Measurements from ENCODE around the gene ADARB1. TPM values are rescaled to one million over a fixed set of nuclear protein-coding genes. Genes with fewer than 3 reads are reported as not detected.

The ADARB1 gene
- polyA plus RNA-seq, 3 donors, result 0.40 to 2.6 (median 1.0) TPM

GRCh38 chr21:45220071-45220481, 145.7 kb downstream of the ADARB1 start:
- intact Hi-C loops (cut with micrococcal nuclease), result no loop called here
- Mint-ChIP-seq H3K9me3 (peaks cover 0 to 11% (median 3%) of the 10 kb centered on the region in 7 donors), H3K27me3 (ENCODE audit: low read depth in 3 of 3) (no peaks in the 10 kb centered on the region), H3K4me1 (no peaks in the 10 kb centered on the region), H3K36me3 (peaks cover 13 to 14% of the 10 kb centered on the region in 2 donors), H3K27ac (peak overlapping the region in 1 of 7 donors; percentile 48), H3K4me3 (no peak overlapping the region)
- no peaks in the 10 kb centered on the region for H3K27me3 ChIP-seq (ENCODE audit: control insufficient read depth in 2 of 2, insufficient read depth in 2 of 2, low read length in 2 of 2)
- no peak overlapping the region for H3K4me3 ChIP-seq (replicated peaks in 1 of 3; ENCODE audit: low read depth in 2 of 3, low read length in 3 of 3)
- no peak overlapping the region for H3K27ac ChIP-seq (ENCODE audit: low read depth in 1 of 2, low read length in 2 of 2)
- WGBS (ENCODE audit: insufficient coverage), result 86% methylated on average over 3 of the region's 4 CpGs
- H3K4me2 ChIP-seq (replicated peaks; ENCODE audit: extremely low read depth, low read length, poor library complexity, severe bottlenecking), result no peak overlapping the region
- no peak overlapping the region for H2AFZ ChIP-seq (ENCODE audit: insufficient read depth, low read depth, low read length, poor library complexity, severe bottlenecking)
- H3K9me3 ChIP-seq (replicated peaks in 1 of 2; ENCODE audit: control insufficient read depth in 1 of 2, insufficient read depth in 1 of 2, low read length in 2 of 2), result no peaks in the 10 kb centered on the region
- H3K36me3 ChIP-seq (replicated peaks in 1 of 2; ENCODE audit: control insufficient read depth in 1 of 2, insufficient read depth in 2 of 2, low read length in 2 of 2), result no peaks in the 10 kb centered on the region
- TF ChIP-seq, protein P1, sequence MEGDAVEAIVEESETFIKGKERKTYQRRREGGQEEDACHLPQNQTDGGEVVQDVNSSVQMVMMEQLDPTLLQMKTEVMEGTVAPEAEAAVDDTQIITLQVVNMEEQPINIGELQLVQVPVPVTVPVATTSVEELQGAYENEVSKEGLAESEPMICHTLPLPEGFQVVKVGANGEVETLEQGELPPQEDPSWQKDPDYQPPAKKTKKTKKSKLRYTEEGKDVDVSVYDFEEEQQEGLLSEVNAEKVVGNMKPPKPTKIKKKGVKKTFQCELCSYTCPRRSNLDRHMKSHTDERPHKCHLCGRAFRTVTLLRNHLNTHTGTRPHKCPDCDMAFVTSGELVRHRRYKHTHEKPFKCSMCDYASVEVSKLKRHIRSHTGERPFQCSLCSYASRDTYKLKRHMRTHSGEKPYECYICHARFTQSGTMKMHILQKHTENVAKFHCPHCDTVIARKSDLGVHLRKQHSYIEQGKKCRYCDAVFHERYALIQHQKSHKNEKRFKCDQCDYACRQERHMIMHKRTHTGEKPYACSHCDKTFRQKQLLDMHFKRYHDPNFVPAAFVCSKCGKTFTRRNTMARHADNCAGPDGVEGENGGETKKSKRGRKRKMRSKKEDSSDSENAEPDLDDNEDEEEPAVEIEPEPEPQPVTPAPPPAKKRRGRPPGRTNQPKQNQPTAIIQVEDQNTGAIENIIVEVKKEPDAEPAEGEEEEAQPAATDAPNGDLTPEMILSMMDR (IDR thresholded peaks at IDR 0.05), result no peak
- H4K20me1 ChIP-seq (ENCODE audit: insufficient read depth, low read length), result no peaks in the 10 kb centered on the region
- no peak for DNase-seq
- no peaks in the 10 kb centered on the region for H3K4me1 ChIP-seq (ENCODE audit: control insufficient read depth in 1 of 2, insufficient read depth in 2 of 2, low read length in 2 of 2)
- H3K79me2 ChIP-seq (ENCODE audit: insufficient read depth, low read length), result no peaks in the 10 kb centered on the region
- no peak overlapping the region for H3K9ac ChIP-seq (ENCODE audit: insufficient read depth, low read length, poor library complexity, severe bottlenecking)

- Histone ChIP-seq H3K27me3 (ENCODE audit: control insufficient read depth in 2 of 2, insufficient read depth in 2 of 2, low read length in 2 of 2) (no peaks in the 10 kb centered on the region), H3K9me3 (replicated peaks in 1 of 2; ENCODE audit: control insufficient read depth in 1 of 2, insufficient read depth in 1 of 2, low read length in 2 of 2) (no peaks in the 10 kb centered on the region), H3K4me2 (replicated peaks; ENCODE audit: extremely low read depth, low read length, poor library complexity, severe bottlenecking) (no peak overlapping the region), H3K4me3 (replicated peaks in 1 of 3; ENCODE audit: low read depth in 2 of 3, low read length in 3 of 3) (no peak overlapping the region), H4K20me1 (ENCODE audit: insufficient read depth, low read length) (no peaks in the 10 kb centered on the region), H3K9ac (ENCODE audit: insufficient read depth, low read length, poor library complexity, severe bottlenecking) (no peak overlapping the region), H3K4me1 (ENCODE audit: control insufficient read depth in 1 of 2, insufficient read depth in 2 of 2, low read length in 2 of 2) (no peaks in the 10 kb centered on the region), H3K79me2 (ENCODE audit: insufficient read depth, low read length) (no peaks in the 10 kb centered on the region), H2AFZ (ENCODE audit: insufficient read depth, low read depth, low read length, poor library complexity, severe bottlenecking) (no peak overlapping the region), H3K27ac (ENCODE audit: low read depth in 1 of 2, low read length in 2 of 2) (no peak overlapping the region), H3K36me3 (replicated peaks in 1 of 2; ENCODE audit: control insufficient read depth in 1 of 2, insufficient read depth in 2 of 2, low read length in 2 of 2) (no peaks in the 10 kb centered on the region)
- WGBS (ENCODE audit: insufficient coverage), result 98% methylated on average over 25 of the region's 29 CpGs
- Mint-ChIP-seq H3K27me3 (ENCODE audit: low read depth in 3 of 3) (no peaks in the 10 kb centered on the region), H3K4me1 (no peaks in the 10 kb centered on the region), H3K36me3 (peaks cover 13 to 14% of the 10 kb centered on the region in 2 donors), H3K4me3 (no peak overlapping the region), H3K9me3 (peaks cover 0 to 10% (median 3%) of the 10 kb centered on the region in 7 donors), H3K27ac (no peak overlapping the region)
- no peak for DNase-seq
- intact Hi-C loops (cut with micrococcal nuclease), result no loop called here
- TF ChIP-seq, protein P1 (IDR thresholded peaks at IDR 0.05), result no peak
Measured at GRCh38 chr21:45220714-45221490, 146.5 kb downstream of the ADARB1 start.

Data from CD14-positive monocyte (primary cell).